H9 (cell line): ENCODE results near the gene KCNJ10. TPM values are rescaled to one million over a fixed set of nuclear protein-coding genes. Genes with fewer than 3 reads are reported as not detected.

Source experiments
- DNase-seq: peaks from one replicate; pipeline ENCODE4 v3.0.0-alpha.2; 2017
- H2AFZ ChIP-seq: one replicate; pipeline ENCODE4 v1.6.1; 2013; ENCODE audit warnings: mild to moderate bottlenecking, low read length, control low read depth, moderate library complexity
- H2AK5ac ChIP-seq: 2 replicates; pipeline ENCODE4 v1.6.1; 2013; ENCODE audit warnings: low read length, control low read depth, mixed read lengths; ENCODE audit not compliant: insufficient read length
- H2BK120ac ChIP-seq: one replicate; pipeline ENCODE4 v1.6.1; 2013; ENCODE audit warnings: low read depth, mild to moderate bottlenecking, low read length, control low read depth, inconsistent platforms; ENCODE audit not compliant: poor library complexity, severe bottlenecking
- H2BK12ac ChIP-seq: 2 replicates; pipeline ENCODE4 v1.6.1; 2013; ENCODE audit warnings: low read length, control low read depth, mixed read lengths, low read depth; ENCODE audit not compliant: insufficient read length
- H2BK15ac ChIP-seq: 2 replicates; pipeline ENCODE4 v1.6.1; 2013; ENCODE audit warnings: low read depth, low read length, control low read depth
- H2BK20ac ChIP-seq: one replicate; pipeline ENCODE4 v1.6.1; 2013; ENCODE audit warnings: low read depth, mild to moderate bottlenecking, low read length, control low read depth, inconsistent platforms; ENCODE audit not compliant: poor library complexity, severe bottlenecking
- H2BK5ac ChIP-seq: 2 replicates; pipeline ENCODE4 v1.6.1; 2013; ENCODE audit warnings: low read length, control low read depth, mixed read lengths; ENCODE audit not compliant: insufficient read length
- H3K14ac ChIP-seq: 2 replicates; pipeline ENCODE4 v1.6.1; 2013; ENCODE audit warnings: low read length, control low read depth; ENCODE audit not compliant: insufficient read depth
- H3K18ac ChIP-seq: 2 replicates; pipeline ENCODE4 v1.6.1; 2013; ENCODE audit warnings: low read depth, mild to moderate bottlenecking, mixed read lengths, low read length, control low read depth; ENCODE audit not compliant: insufficient read length
- H3K23ac ChIP-seq: 2 replicates; pipeline ENCODE4 v1.6.1; 2013; ENCODE audit warnings: low read length, control low read depth, mixed read lengths, low read depth; ENCODE audit not compliant: insufficient read length
- H3K23me2 ChIP-seq: 2 replicates; pipeline ENCODE4 v1.6.1; 2013; ENCODE audit warnings: low read depth, mild to moderate bottlenecking, mixed read lengths, low read length, control low read depth; ENCODE audit not compliant: insufficient read length, poor library complexity, severe bottlenecking
- H3K27ac ChIP-seq: 2 replicates; pipeline ENCODE4 v1.5.1; 2013; ENCODE audit warnings: low read length, control low read depth, mixed read lengths, low read depth; ENCODE audit not compliant: insufficient read length
- H3K27me3 ChIP-seq: 2 replicates; pipeline ENCODE4 v1.6.1; 2013; ENCODE audit warnings: low read length, control low read depth, inconsistent platforms; ENCODE audit not compliant: insufficient read depth
- H3K4ac ChIP-seq: 2 replicates; pipeline ENCODE4 v1.6.1; 2013; ENCODE audit warnings: low read depth, mild to moderate bottlenecking, control low read depth, inconsistent platforms, low read length, moderate library complexity
- H3K4me1 ChIP-seq: 2 replicates; pipeline ENCODE4 v1.6.1; 2013; ENCODE audit warnings: low read length, control low read depth, inconsistent platforms; ENCODE audit not compliant: insufficient read depth
- H3K4me2 ChIP-seq: 2 replicates; pipeline ENCODE4 v1.6.1; 2013; ENCODE audit warnings: low read length, control low read depth, mixed read lengths; ENCODE audit not compliant: insufficient read length, insufficient read depth
- H3K56ac ChIP-seq: 2 replicates; pipeline ENCODE4 v1.6.1; 2013; ENCODE audit warnings: low read depth, mild to moderate bottlenecking, mixed read lengths, low read length, control low read depth; ENCODE audit not compliant: insufficient read length
- H3K79me1 ChIP-seq: 2 replicates; pipeline ENCODE4 v1.6.1; 2013; ENCODE audit warnings: low read depth, mild to moderate bottlenecking, moderate library complexity, low read length, control low read depth, inconsistent platforms; ENCODE audit not compliant: insufficient read depth, poor library complexity, severe bottlenecking
- H3K79me2 ChIP-seq: 2 replicates; pipeline ENCODE4 v1.6.1; 2013; ENCODE audit warnings: low read length, control low read depth, inconsistent platforms; ENCODE audit not compliant: insufficient read depth
- H3K9ac ChIP-seq: 2 replicates; pipeline ENCODE4 v1.6.1; 2013; ENCODE audit warnings: low read length, control low read depth, mixed read lengths; ENCODE audit not compliant: insufficient read length; ENCODE audit errors: extremely low read depth
- H3K9me3 ChIP-seq: one replicate; pipeline ENCODE4 v1.6.1; 2013; ENCODE audit warnings: low read depth, low read length, inconsistent platforms; ENCODE audit not compliant: control insufficient read depth
- H3T11ph ChIP-seq: one replicate; pipeline ENCODE4 v1.6.1; 2013; ENCODE audit warnings: mild to moderate bottlenecking, low read length, control low read depth, inconsistent platforms
- H4K20me1 ChIP-seq: one replicate; pipeline ENCODE4 v1.6.1; 2013; ENCODE audit not compliant: control insufficient read depth, insufficient read length, insufficient read depth
- H4K5ac ChIP-seq: 2 replicates; pipeline ENCODE4 v1.6.1; 2013; ENCODE audit warnings: low read depth, mild to moderate bottlenecking, mixed read lengths, low read length, control low read depth; ENCODE audit not compliant: insufficient read length
- H4K8ac ChIP-seq: replicated peaks from 2 replicates; pipeline ENCODE4 v1.6.1; 2013; ENCODE audit warnings: low read length, control low read depth, mixed read lengths, low read depth; ENCODE audit not compliant: insufficient read length
- H4K91ac ChIP-seq: 2 replicates; pipeline ENCODE4 v1.6.1; 2013; ENCODE audit warnings: low read depth, mild to moderate bottlenecking, moderate library complexity, mixed read lengths, low read length, control low read depth; ENCODE audit not compliant: insufficient read length
- H3K27ac Mint-ChIP-seq, 3 experiments: 2 replicates in 2 of 3; 3 replicates in 1 of 3; pipeline ENCODE4 v1.8.0; 2020 to 2021; ENCODE audit warnings: mixed read lengths in 3 of 3, mild to moderate bottlenecking in 1 of 3, moderate library complexity in 1 of 3
- H3K27me3 Mint-ChIP-seq: 2 replicates; pipeline ENCODE4 v1.8.0; 2021; ENCODE audit warnings: low read depth, mild to moderate bottlenecking, moderate library complexity, mixed read lengths
- H3K36me3 Mint-ChIP-seq, 3 experiments: 2 replicates in 2 of 3; 3 replicates in 1 of 3; pipeline ENCODE4 v1.8.0; 2020 to 2021; ENCODE audit warnings: low read depth in 3 of 3, mixed read lengths in 3 of 3; ENCODE audit not compliant: insufficient read depth in 1 of 3
- H3K4me1 Mint-ChIP-seq, 2 experiments: 2 replicates each; pipeline ENCODE4 v1.8.0; 2020; ENCODE audit warnings: mixed read lengths in 2 of 2
- H3K4me3 Mint-ChIP-seq, 2 experiments: 2 replicates in 1 of 2; 3 replicates in 1 of 2; pipeline ENCODE4 v1.8.0; 2020 to 2021; ENCODE audit warnings: mild to moderate bottlenecking in 2 of 2, mixed read lengths in 2 of 2, moderate library complexity in 1 of 2
- H3K9me3 Mint-ChIP-seq, 2 experiments: 2 replicates in 1 of 2; 3 replicates in 1 of 2; pipeline ENCODE4 v1.8.0; 2020; ENCODE audit warnings: mild to moderate bottlenecking in 2 of 2, mixed read lengths in 2 of 2, moderate library complexity in 1 of 2
- WGBS: extraction: QIAGEN DNeasy Blood & Tissue Kit; methylation state at CpG from one replicate; pipeline ENCODE4 v1.1.7; 2013; ENCODE audit warnings: missing lambda C conversion rate, low lambda C conversion rate, mixed read lengths; ENCODE audit not compliant: insufficient read length; ENCODE audit errors: extremely low coverage; 5-methylcytosine and 5-hydroxymethylcytosine counted together
- total RNA-seq: library from RNA; stranded (reverse); gene quantifications from 2 replicates; pipeline ENCODE4 v1.2.1, GENCODE V29; 2021
- TF ChIP-seq, protein P1 (sequence below): fragments of 200-600 bp; sonication (generic); conservative IDR thresholded peaks from 3 replicates; pipeline ENCODE4 v1.8.0; 2021; ENCODE audit warnings: antibody characterized with exemption, mild to moderate bottlenecking

Gene KCNJ10
- total RNA-seq, 1 experiment from 2014 or later = 0.44 TPM

DNA sequence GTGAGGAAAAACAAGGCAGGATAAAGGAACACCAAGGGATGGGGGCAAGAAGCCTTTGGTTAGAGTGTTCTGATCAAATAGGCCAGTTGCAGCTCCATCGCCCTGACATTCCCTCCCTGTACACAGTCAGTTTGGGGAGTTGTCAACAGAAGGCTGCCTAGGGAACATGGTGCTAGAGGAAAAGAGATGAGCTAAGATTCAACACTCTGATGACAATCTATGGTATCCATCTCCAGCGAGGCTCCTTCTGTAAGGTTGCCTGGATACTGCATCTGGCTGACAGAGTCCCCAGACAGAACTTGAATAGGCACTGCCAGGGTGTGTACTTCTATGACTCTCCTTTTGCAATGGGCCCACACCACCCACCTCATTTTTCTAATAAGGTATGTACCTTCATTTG is 104.7 kb downstream of the KCNJ10 start:
- Histone ChIP-seq H3T11ph (no peak overlapping the region), H3K56ac (no peak overlapping the region), H3K4me2 (no peak overlapping the region), H3K79me1 (no peaks in the 10 kb centered on the region), H4K91ac (no peak overlapping the region), H4K5ac (no peak overlapping the region), H3K14ac (no peak overlapping the region), H4K8ac (no peak overlapping the region), H2BK5ac (no peak overlapping the region), H3K18ac (no peak overlapping the region), H3K4ac (no peak overlapping the region), H3K9ac (no peak overlapping the region), H2AK5ac (no peak overlapping the region), H2BK12ac (no peak overlapping the region), H3K23ac (no peak overlapping the region), H3K23me2 (no peaks in the 10 kb centered on the region), H3K27ac (no peak overlapping the region), H3K79me2 (no peaks in the 10 kb centered on the region), H4K20me1 (peaks cover 2% of the 10 kb centered on the region), H3K9me3 (no peaks in the 10 kb centered on the region), H3K4me1 (no peaks in the 10 kb centered on the region), H3K27me3 (no peaks in the 10 kb centered on the region), H2BK120ac (no peak overlapping the region), H2BK20ac (no peak overlapping the region), H2AFZ (no peak overlapping the region), H2BK15ac (no peak overlapping the region)
- Mint-ChIP-seq H3K36me3 (no peaks in the 10 kb centered on the region), H3K9me3 (no peaks in the 10 kb centered on the region), H3K27ac (no peak overlapping the region), H3K4me3 (no peak overlapping the region), H3K27me3 (peaks cover 4% of the 10 kb centered on the region; the same call in 1 of the 2 replicates), H3K4me1 (peaks cover 11 to 14% of the 10 kb centered on the region in 2 experiments)
- DNase-seq = peak; percentile 7
- WGBS = no CpG with 5 or more reads among the region's 2 CpGs
- TF ChIP-seq, protein P1, sequence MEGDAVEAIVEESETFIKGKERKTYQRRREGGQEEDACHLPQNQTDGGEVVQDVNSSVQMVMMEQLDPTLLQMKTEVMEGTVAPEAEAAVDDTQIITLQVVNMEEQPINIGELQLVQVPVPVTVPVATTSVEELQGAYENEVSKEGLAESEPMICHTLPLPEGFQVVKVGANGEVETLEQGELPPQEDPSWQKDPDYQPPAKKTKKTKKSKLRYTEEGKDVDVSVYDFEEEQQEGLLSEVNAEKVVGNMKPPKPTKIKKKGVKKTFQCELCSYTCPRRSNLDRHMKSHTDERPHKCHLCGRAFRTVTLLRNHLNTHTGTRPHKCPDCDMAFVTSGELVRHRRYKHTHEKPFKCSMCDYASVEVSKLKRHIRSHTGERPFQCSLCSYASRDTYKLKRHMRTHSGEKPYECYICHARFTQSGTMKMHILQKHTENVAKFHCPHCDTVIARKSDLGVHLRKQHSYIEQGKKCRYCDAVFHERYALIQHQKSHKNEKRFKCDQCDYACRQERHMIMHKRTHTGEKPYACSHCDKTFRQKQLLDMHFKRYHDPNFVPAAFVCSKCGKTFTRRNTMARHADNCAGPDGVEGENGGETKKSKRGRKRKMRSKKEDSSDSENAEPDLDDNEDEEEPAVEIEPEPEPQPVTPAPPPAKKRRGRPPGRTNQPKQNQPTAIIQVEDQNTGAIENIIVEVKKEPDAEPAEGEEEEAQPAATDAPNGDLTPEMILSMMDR = no peak
